ENCODE data around the gene NELFA.

NELFA gene

DNA sequence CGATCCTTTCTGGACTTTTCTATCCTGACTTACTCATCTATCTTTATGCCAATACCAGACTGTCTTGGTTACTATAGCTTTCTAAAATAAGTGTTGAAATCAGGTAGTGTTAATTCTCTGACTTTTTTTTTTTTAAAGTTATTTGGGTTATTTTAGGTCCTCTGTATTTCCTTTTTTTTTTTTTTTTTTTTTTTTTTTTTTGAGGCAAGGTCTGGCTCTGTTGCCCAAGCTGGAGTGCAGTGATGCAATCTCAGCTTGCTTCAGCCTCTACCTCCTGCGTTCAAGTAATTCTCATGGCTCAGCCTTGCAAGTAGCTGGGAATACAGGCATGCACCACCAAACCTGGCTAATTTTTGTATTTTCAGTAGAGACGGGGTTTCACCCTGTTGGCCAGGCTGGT is 2.8 kb upstream of the NELFA start:
- TF ChIP-seq FOXM1 (IDR thresholded peaks at IDR 0.05; ENCODE audit: borderline replicate concordance, low read depth) (no peak), CREB1 (IDR thresholded peaks at IDR 0.05; ENCODE audit: low read depth) (no peak), EP300 (IDR thresholded peaks at IDR 0.05; ENCODE audit: borderline replicate concordance) (no peak), ZBTB7A (IDR thresholded peaks at IDR 0.05; ENCODE audit: low read depth) (no peak), YY1 (IDR thresholded peaks at IDR 0.05; ENCODE audit: low read depth) (no peak), TEAD4 (IDR thresholded peaks at IDR 0.05) (no peak), CEBPB (IDR thresholded peaks at IDR 0.05) (no peak), EGR1 (IDR thresholded peaks at IDR 0.05) (no peak), RAD21 (IDR thresholded peaks at IDR 0.05; ENCODE audit: low read depth) (no peak), NFIC (IDR thresholded peaks at IDR 0.05) (no peak), TCF12 (IDR thresholded peaks at IDR 0.05; ENCODE audit: low read depth) (no peak), TAF1 (IDR thresholded peaks at IDR 0.05; ENCODE audit: low read depth) (no peak)
- TF ChIP-seq, protein P1, sequence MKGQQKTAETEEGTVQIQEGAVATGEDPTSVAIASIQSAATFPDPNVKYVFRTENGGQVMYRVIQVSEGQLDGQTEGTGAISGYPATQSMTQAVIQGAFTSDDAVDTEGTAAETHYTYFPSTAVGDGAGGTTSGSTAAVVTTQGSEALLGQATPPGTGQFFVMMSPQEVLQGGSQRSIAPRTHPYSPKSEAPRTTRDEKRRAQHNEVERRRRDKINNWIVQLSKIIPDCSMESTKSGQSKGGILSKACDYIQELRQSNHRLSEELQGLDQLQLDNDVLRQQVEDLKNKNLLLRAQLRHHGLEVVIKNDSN (IDR thresholded peaks at IDR 0.05) = no peak
- TF ChIP-seq, protein P2, sequence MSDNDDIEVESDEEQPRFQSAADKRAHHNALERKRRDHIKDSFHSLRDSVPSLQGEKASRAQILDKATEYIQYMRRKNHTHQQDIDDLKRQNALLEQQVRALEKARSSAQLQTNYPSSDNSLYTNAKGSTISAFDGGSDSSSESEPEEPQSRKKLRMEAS (IDR thresholded peaks at IDR 0.05) = no peak
- TF ChIP-seq, protein P3, sequence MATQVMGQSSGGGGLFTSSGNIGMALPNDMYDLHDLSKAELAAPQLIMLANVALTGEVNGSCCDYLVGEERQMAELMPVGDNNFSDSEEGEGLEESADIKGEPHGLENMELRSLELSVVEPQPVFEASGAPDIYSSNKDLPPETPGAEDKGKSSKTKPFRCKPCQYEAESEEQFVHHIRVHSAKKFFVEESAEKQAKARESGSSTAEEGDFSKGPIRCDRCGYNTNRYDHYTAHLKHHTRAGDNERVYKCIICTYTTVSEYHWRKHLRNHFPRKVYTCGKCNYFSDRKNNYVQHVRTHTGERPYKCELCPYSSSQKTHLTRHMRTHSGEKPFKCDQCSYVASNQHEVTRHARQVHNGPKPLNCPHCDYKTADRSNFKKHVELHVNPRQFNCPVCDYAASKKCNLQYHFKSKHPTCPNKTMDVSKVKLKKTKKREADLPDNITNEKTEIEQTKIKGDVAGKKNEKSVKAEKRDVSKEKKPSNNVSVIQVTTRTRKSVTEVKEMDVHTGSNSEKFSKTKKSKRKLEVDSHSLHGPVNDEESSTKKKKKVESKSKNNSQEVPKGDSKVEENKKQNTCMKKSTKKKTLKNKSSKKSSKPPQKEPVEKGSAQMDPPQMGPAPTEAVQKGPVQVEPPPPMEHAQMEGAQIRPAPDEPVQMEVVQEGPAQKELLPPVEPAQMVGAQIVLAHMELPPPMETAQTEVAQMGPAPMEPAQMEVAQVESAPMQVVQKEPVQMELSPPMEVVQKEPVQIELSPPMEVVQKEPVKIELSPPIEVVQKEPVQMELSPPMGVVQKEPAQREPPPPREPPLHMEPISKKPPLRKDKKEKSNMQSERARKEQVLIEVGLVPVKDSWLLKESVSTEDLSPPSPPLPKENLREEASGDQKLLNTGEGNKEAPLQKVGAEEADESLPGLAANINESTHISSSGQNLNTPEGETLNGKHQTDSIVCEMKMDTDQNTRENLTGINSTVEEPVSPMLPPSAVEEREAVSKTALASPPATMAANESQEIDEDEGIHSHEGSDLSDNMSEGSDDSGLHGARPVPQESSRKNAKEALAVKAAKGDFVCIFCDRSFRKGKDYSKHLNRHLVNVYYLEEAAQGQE (IDR thresholded peaks at IDR 0.05; ENCODE audit: low read depth) = no peak

DNA sequence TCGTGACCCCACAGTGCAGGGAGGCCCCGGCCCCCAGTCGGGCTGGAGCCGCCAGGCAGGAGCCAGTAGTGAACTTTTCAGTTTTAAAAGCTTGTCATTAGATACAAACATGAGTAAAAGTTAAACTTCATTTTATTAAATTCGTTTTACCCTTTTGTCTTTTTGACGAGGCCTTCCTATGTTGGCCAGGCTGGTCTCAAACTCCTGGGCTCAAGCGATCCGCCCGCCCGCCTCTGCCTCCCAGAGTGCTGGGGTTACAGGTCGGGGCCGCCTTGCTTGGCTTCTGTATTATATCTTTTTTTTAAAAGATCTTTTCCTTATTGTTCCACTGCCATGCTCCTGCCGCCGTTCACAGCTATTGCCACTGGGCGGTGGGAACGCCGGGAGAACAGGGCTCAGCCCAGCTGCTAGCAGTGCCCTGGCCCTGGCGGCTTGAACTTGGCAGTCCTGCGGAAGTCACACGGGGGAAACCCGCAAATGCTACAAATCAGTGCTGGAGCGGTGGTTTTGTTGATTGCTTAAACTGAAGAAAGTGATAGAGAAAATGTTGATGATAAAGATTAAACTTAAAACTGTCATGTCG is 968 bp upstream of the NELFA start:
- TF ChIP-seq RAD21 (IDR thresholded peaks at IDR 0.05; ENCODE audit: low read depth) (peak; percentile 44), CREB1 (IDR thresholded peaks at IDR 0.05; ENCODE audit: low read depth) (no peak)

DNA sequence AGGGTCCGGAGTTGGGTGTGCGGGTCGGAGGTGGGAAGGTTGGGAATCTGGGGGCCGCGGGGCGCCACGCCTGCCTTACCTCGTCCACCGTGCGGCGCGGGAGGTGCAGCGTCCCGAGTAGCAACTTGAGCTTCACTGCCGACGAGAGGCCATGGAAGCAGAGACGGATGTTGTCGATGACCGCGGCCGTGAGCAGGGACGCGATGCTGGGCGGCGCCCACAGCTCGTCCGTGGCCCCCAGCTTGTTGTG is 178 bp downstream of the NELFA start:
- TF ChIP-seq, protein P1 (IDR thresholded peaks at IDR 0.05) = no peak
- TF ChIP-seq ZBTB7A (IDR thresholded peaks at IDR 0.05; ENCODE audit: low read depth) (0 out of 2 replicates have a peak, but pooled peaks have one; percentile 41), EGR1 (IDR thresholded peaks at IDR 0.05) (no peak), CREB1 (IDR thresholded peaks at IDR 0.05; ENCODE audit: low read depth) (no peak), NFIC (IDR thresholded peaks at IDR 0.05) (no peak), TAF1 (IDR thresholded peaks at IDR 0.05; ENCODE audit: low read depth) (no peak)
- TF ChIP-seq, protein P2 (IDR thresholded peaks at IDR 0.05) = 0 out of 2 replicates have a peak, but pooled peaks have one; percentile 13

DNA sequence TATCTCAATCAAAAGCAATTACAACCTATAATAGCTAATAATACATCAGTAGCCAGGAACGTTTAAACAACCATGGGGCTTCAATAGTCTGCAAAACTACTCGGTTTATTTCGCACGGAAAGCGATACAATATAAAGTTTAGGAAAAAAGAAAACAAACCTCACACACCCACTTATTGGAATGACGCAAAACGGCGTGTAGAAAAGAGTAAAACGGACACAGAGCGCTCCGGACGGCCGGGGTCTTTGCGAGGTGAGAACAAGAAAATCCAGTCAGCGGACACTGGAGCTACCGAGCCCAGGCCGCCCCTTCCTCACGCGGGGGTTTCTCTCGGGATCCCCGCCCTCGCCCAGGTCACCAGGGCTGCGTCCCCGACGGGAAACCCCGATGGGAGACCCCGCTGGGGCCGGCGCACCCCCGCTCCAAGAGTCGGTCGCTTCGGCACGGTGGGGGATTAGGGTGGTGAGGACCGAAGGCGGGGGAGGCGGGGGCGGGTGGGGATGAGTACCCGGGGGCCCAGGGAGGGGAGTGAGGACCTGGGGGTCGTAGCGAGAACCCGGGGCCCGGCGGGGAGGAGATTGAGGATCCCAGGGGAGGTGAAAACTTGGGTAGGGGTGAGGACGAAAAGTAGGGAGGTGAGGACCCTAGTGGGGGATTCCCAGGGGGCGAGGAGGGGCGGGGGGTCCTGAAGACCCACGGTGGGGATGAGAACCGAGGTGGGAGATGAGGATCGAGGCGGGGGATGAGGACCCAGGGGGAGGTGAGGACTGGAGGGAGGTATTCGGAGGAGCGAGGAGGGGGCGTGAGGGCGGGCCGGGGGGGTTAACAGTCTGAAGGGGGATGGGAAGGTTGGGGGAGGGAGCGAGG is 737 bp downstream of the NELFA start:
- TF ChIP-seq TEAD4 (IDR thresholded peaks at IDR 0.05) (no peak), TCF12 (IDR thresholded peaks at IDR 0.05; ENCODE audit: low read depth) (no peak), RAD21 (IDR thresholded peaks at IDR 0.05; ENCODE audit: low read depth) (no peak), TAF1 (IDR thresholded peaks at IDR 0.05; ENCODE audit: low read depth) (no peak)

DNA sequence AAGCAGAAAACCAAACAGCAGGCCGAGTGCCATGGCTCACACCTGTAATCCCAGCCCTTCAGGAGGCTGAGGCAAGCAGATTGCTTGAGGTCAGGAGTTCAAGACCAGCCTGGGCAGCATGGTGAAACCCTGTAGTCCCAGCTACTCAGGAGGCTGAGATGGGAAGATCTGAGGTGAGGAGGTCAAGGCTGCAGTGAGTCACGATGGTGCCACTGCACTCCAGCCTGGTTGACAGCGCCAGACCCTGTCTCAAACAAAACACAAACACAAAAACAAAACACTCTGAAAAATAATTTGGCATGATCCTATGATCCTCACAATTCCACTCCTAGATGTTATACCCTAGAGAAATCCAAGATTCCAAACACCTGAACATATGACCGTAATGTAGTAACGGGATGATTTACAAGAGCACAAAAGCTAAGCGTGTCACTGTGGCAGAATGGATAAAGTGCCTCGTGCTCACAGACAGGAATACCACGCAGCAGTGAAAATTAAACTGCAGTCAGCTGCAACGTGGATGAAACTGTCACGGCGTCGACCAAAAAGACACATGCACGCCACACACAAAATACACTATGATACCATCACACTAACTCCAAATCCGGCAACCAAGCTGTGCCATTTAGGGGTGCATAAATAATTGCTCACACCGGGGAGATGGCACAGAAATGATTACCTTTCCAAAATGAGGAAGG is 1.7 kb downstream of the NELFA start:
- TF ChIP-seq CEBPB (IDR thresholded peaks at IDR 0.05) = no peak
- no peak for TF ChIP-seq TCF12 (IDR thresholded peaks at IDR 0.05; ENCODE audit: low read depth)
- TF ChIP-seq, protein P2 (IDR thresholded peaks at IDR 0.05) = no peak
- TF ChIP-seq, protein P3 (IDR thresholded peaks at IDR 0.05; ENCODE audit: low read depth) = no peak
- no peak for TF ChIP-seq TEAD4 (IDR thresholded peaks at IDR 0.05)
- TF ChIP-seq ZBTB7A (IDR thresholded peaks at IDR 0.05; ENCODE audit: low read depth) = no peak
- no peak for TF ChIP-seq CREB1 (IDR thresholded peaks at IDR 0.05; ENCODE audit: low read depth)
- no peak for TF ChIP-seq EGR1 (IDR thresholded peaks at IDR 0.05)
- TF ChIP-seq, protein P1 (IDR thresholded peaks at IDR 0.05) = no peak
- no peak for TF ChIP-seq EP300 (IDR thresholded peaks at IDR 0.05; ENCODE audit: borderline replicate concordance)
- no peak for TF ChIP-seq YY1 (IDR thresholded peaks at IDR 0.05; ENCODE audit: low read depth)
- no peak for TF ChIP-seq NFIC (IDR thresholded peaks at IDR 0.05)
- no peak for TF ChIP-seq TAF1 (IDR thresholded peaks at IDR 0.05; ENCODE audit: low read depth)
- TF ChIP-seq FOXM1 (IDR thresholded peaks at IDR 0.05; ENCODE audit: borderline replicate concordance, low read depth) = no peak
- no peak for TF ChIP-seq RAD21 (IDR thresholded peaks at IDR 0.05; ENCODE audit: low read depth)
